ENCODE results near the gene ASPRV1.

- TF ChIP-seq CTCF (IDR thresholded peaks at IDR 0.05) (no peak), POLR2A (IDR thresholded peaks at IDR 0.05) (no peak)
Observed at GRCh38 chr2:70003093-70003830, 41.8 kb upstream of the ASPRV1 start.
